Measurements from ENCODE around the gene IFNA16.
A peak's percentile ranks its signal among the peaks of the same experiment; 100 is the strongest.
"Not testable (repeated sequence)": the region's sequence is repeated elsewhere in the genome, so short reads cannot be mapped to it uniquely, and the experiment has no call there.

Gene IFNA16

DNA sequence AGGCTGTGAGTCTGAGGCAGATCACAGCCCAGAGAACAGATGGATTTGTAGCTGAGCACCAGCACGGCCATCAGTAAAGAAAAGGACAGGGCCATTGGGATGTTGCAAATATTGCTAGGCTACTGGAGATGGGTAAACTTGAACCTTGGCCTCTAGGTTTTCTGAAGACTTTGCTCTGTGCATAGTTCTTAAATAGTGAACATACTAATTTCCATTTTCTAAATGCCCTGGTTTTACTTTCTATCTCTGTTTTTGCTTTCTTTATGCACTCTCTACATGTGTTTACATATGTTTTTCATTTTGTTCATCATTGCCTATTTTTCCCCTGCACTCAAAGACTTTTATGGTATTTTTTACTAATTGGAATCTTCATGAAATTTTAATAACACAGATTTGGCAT is at the start of gene IFNA16:
IFNA16 (minus strand) TSS at position 101 of the 400 bp plus-strand sequence; CDS start at position 95, 6 bp downstream.
- not testable (repeated sequence) for DNase-seq

DNA sequence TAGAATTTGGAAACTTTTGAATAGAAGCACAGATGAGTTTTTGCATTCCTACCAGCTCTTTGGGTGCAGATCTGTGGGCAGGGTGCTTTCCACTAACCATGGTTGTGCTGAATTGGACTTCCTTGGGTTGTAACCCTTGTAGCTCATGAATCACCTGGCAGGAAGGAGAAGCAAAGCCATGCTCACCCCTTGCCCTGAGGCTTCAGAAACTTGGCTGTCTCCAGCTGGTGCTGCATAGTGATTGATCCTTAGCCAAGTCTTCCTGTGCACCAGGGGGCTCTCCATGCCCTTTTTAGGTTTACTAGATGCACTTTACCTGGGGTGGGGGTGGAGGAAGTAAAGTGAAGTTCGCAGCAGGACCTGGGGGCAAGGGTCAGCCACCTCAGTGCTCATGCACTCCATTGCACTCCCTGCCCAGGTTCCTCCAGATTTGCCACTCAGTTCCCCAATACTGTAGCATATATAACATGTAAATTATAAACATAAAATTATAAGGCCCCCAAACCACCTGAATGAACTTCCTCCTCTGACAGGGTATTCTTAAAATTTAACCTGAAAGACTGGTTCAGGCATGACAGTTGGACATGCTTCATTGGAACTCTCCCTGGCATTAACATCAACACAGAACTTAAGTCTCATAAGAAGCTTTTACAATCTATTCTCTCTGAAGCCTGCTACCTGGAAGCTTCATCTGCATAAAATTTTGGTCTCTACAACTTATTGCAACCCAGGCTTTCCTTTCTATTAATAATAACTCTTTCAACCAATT is 48.5 kb upstream of the IFNA16 start:
- no peak for DNase-seq

DNA sequence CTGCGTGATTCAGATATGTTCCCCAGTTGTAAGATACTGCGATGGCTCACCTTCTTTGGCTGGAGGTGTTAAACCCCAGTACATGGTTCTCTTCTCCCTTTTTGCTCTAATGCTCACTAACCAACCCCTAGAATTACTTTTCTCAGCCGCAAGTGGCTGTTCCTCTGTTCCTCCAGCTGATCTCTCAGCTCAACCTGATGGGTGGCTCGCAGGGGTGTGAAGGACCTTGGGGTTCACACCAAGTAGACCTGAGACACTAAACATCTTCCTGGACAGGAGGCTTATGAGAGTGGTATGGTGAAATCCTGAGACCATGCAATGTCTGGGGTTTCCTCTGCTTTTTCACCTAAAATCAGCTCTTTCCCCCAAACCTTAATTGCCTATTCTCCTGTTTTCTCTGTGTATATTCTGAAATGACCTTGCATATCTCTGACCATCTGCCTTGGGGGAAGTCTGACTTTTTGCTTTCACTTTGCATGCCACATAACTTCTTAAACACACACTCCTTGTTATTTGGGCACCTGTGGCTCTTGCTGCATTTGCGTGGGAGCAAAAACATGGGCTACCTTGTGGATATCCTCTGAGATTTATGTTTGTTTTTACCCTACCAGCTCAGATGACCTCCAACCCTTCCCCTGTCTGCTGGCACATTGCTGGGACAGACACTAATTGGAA is 38.6 kb upstream of the IFNA16 start:
- peak; percentile 72 for DNase-seq

DNA sequence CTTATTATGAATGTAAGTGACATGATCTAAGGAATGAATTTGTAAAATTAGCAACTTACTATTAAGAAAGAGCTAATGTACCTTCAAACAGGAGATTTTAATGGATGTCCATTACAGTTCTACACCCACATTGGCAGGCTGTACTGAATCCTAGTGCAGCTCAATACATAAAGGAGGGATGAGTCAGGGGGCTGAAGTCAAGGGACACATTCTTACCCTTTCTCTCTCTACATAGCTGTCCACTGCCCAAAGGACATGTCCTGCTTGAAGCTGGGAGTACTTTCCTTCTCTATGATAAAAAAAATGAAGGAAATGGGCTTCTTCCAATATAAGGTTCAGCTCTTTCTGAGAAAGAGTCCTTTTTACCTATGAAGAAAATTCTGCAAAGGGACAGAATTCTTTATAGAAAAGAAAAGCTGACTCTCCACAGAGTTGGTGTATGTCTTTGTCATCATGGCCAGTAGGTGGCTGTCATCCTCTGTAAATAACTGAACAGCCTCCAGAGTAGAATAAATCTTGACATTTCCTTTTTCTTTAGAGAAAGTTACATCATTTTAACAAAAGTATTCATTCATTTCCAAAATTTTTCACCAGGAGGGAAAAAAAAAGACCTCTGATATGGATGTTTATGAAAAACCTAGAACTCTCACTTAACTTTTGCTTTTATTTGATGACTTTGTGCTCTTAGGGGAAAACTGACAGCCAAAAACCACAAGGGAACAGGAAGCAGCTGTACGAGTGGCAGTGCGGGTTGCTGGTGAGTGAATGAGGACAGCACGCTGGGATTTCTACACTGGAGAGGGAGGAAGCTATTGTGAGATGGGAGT is 35.8 kb upstream of the IFNA16 start:
- DNase-seq = no peak

DNA sequence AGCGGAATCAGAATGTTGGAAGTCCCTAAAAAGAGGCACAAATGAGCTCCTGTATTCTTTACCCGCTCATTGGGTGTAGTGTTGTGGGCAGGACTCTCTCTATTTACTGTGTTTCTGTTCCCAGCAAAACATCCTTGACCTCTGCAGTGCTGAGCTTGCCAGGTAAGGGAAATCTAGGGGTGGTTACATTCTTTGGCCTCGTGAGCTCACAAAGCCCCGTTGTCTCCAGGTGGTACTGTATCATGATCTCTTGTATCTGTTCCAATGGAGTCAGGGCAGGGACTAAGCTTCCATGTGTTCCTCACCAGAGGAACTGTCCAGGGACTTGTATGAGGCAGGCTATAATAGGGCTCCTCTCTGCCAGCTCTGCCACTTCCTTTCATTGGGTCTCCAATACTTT is 34.5 kb upstream of the IFNA16 start:
- no peak for DNase-seq

DNA sequence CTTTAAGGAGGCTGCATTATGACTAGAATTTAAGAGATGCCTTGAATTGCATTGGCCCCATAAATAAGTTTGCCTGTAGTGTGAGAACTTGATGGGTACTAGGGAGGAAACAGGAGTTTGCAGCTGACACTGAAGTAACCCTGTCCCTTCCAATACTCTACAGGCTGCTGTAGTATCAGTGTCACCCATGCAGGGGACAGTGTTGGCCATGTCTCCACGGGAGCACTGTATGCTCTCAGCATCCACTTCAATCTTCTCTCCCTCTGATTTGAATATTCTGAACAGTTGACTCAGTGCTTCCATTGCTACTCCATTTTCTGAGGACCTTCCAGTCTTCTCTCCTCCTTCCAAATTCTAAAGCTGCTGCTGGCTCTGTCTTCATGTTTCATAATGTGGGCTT is 34.1 kb upstream of the IFNA16 start:
- DNase-seq = no peak

DNA sequence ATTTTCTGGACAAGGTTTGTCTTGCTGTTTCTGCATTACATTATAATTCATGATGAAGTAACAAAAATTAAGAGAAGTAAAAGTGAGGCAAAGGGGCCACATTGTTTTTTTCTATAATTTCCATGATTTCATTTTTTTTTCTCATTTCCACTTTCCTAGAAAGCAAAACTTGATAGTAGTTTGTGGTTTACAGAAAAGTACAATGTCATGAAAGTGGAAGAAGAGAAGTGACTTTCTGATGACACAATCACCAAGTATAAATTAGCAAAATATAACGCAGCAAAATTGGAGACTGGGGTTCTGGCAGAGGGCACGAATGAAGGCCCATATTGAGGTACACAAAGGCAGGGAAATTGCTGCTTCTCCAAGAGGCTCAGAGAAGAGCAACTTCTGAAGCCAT is 27.7 kb upstream of the IFNA16 start:
- no peak for DNase-seq

DNA sequence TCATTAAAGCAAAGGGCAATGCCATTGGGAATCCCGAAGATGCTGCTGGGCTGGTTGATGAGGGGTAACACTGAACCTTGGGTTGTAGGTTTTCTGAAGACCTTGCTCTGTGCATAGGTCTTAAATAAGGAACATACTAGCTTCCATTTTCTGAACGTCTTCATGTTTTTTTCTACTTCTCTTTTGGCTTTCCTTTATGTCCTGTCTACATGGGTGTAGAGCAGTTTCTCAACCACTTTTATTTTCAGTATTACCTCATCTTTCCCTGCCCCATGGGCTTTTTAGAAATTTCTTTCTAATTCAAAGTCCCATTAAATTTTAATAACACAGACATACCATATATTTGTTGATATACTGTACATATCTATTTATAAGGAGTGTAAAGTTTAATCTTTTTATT is 22.8 kb upstream of the IFNA16 start, which contains the start of gene IFNA14:
IFNA14 (minus strand) TSS at position 95 of the 400 bp plus-strand sequence; CDS start at position 25, 70 bp downstream.
- DNase-seq = no peak

DNA sequence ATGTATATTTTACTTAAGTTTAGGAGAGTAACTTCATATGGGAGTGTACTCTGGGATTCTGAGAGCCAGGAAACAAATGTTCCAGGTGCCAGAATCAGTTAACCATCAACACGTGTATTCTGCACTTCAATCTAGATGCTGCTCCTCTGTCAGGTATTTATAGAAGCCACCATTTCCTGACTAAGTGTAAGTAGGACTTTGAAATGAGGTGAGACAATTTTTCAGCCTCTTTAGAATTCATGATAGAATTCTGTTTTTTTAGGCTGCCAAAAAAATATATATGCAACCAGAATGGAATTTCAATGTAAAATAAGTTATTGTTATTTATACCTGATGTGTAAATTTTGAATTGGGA is 19.2 kb upstream of the IFNA16 start:
- DNase-seq = not testable (repeated sequence)

DNA sequence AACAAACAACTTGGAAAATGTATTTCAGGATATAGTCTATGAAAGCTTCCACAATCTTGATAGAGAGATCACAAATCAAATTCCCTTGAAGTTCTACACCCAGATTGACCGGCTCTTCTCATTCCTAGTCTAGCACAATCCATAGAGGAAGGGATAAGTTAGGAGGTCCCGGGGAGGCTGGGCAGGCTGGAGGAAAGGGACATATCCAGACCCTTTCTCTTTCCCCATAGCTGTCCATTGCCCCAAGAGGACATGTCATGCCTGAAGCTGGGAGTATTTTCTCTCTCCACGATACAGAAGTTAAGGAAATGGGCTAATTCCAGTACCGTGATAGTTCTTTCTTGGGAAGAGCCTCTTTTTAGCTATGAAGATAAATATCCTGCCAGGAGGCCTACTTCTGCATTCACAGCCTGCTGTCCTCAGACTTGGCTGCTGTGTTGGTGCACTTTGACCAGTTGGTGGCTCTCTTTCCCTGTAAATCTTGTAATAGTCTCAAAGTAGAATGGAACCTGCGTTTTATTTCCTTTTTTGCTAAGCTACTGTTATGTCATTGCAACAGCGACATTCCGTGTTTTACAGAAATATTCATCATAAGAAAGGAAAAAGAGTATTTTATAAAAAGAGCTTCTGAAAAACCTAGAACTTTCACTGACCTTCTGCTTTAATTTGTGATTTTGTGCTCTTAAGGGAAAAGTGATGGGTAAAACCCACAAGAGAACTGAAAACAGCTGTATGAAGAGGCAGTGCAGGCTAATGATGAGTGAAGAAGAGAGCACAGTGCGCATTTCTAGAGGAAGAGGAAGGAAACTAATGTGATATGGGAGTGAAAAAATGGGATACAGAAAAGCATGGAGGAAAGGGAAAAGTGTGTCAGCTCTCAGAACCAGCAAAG is 18.6 kb upstream of the IFNA16 start:
- peak; percentile 2 for DNase-seq

DNA sequence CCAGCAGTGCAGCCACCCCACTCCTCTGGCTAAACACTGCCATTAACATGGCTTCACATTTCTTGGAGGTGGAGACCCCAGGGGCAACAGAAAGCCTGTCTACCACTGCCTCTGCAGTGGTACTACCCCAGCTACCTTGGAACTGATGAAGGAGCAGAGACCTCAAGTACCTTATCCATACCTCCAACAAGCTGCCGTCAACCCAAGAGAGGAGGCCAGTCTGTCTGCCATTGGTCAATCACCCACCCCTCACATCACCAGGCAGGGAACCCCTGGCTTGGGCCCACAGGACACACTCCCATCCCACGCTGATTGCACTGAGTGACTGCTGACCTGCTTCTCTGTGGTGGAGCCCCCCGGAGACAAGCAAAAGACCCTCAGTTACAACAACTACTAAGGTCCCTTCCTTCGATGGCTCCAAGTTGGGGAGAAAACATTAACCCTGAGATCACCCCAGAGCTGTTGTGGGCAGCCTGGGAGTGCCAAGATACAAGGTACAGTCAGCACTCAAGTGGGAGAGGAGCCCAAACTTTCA is 17.1 kb upstream of the IFNA16 start:
- DNase-seq = no peak

DNA sequence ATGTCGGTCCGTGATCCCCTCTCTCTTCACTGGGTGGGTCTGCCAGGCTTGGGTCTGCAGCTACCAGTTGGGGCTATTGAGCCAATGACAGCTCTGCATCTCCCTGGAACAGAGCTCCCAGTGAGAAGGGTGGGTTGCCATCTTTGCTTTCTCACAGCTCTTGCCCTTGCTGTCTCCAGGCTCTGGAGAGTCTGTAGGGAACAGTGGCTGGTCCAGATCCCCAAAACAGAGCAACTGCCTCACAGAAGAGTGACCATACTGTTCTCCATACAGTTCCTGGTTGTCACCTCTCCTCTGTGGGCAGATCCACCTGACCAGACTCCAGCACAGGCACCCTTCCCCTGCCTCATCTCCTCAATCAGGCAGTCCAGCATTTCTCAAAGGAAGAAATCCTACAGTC is 16.1 kb upstream of the IFNA16 start:
- DNase-seq = no peak

DNA sequence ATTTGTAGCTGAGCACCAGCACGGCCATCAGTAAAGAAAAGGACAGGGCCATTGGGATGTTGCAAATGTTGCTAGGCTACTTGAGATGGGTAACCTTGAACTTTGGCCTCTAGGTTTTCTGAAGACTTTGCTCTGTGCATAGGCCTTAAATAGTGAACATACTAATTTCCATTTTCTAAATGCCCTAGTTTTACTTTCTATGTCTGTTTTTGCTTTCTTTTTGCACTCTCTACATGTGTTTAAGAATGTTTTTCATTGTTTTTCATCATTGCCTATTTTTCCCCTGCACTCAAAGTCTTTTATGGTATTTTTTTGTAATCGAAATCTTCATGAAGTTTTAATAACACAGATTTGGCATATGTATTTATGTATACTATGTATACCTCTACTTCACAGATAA is 11.0 kb upstream of the IFNA16 start, which contains the start of gene IFNA17:
IFNA17 (minus strand) TSS at position 101 of the 400 bp plus-strand sequence; CDS start at position 52, 49 bp downstream.
- DNase-seq = no peak

DNA sequence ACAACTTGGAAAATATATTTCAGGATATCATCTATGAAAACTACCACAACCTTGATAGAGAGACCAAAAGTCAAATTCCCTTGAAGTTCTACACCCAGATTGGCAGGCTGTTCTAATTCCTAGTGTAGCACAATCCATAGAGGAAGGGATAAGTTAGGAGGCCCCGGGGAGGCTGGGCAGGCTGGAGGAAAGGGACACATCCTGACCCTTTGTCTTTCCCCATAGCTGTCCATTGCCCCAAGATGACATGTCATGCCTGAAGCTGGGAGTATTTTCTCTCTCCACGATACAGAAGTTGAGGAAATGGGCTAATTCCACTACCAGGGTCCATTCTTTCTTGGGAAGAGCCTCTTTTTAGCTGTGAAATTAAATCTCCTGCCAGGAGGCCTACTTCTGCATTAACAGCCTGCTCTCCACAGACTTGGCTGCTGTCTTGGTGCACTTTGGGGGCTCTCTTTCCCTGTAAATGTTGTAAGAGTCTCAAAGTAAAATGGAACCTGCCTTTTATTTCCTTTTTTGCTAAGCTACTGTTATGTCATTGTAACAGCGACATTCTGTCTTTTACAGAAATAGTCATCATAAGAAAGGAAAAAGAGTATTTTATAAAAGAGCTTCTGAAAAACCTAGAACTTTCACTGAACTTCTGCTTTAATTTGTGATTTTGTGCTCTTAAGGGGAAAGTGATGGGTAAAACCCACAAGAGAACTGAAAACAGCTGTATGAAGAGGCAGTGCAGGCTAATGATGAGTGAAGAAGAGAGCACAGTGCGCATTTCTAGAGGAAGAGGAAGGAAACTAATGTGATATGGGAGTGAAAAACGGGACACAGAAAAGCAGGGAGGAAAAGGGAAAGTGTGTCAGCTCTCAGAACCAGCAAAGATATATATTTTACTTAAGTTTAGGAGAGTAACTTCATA is 3.4 kb downstream of the IFNA16 start:
- not testable (repeated sequence) for DNase-seq

DNA sequence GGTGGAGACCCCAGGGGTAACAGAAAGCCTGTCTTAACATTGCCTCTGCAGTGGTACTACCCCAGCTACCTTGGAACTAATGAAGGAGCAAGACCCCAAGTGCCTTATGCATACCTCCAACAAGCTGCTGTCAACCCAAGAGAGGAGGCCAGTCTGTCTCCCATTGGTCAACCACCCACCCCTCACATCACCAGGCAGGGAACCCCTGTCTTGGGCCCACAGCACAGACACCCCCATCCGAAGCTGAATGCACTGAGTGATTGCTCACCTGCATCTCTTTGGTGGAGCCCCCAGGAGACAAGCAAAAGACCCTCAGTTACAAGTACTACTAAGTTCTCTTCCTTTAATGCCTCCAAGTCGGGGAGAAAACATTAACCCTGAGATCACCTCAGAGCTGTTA is 5.0 kb downstream of the IFNA16 start:
- DNase-seq = not testable (repeated sequence)

DNA sequence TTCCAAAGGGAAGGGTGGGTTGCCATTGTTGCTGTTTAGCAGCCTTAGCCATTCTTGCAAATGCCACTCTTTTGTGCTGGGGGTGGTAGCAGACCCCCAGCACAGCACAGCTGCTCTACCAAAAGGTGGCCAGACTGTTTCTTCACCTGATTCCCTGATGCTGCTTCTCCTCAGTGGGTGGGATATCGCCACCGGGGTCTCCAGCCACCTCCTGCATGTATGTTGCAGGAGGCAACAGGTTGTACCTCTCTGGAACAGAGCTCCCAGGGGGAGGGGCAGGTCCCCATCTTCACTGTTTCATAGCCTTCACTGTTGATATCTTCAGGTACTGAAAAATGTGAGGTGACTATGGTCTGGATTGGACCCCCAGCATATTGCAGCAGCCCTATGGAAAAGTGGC is 6.3 kb downstream of the IFNA16 start:
- not testable (repeated sequence) for DNase-seq

DNA sequence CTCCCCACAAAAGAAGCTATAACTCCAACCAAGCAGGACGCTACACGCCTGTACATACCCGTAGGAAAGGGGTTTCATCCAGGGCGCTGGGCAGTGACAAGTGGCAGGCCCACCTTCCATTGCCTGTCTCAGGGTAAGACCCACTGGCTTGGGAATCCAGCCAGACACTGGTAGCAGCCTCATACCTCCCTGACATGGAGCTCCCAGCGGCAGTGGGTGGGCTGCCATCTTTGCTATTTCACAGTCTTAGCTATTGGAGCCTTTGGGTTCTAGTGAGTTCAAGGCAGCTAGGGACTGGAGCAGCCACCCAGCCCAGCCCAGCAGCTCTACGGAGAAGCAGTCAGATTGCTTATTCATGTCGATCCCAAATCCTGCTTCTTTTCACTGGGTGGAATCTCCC is 6.8 kb downstream of the IFNA16 start:
- no peak for DNase-seq

DNA sequence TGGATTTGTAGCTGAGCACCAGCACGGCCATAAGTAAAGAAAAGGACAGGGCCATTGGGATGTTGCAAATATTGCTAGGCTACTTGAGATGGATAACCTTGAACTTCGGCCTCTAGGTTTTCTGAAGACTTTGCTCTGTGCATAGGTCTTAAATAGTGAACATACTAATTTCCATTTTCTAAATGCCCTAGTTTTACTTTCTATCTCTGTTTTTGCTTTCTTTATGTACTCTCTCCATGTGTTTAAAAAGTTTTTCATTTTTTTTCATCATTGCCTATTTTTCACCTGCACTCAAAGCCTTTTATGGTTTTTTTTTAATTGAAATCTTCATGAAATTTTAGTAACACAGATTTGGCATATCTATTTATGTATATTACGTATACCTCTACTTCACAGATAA is 10.1 kb downstream of the IFNA16 start, which contains the start of gene IFNA10:
IFNA10 (minus strand) TSS at position 101 of the 400 bp plus-strand sequence; CDS start at position 55, 46 bp downstream.
- DNase-seq = not testable (repeated sequence)

DNA sequence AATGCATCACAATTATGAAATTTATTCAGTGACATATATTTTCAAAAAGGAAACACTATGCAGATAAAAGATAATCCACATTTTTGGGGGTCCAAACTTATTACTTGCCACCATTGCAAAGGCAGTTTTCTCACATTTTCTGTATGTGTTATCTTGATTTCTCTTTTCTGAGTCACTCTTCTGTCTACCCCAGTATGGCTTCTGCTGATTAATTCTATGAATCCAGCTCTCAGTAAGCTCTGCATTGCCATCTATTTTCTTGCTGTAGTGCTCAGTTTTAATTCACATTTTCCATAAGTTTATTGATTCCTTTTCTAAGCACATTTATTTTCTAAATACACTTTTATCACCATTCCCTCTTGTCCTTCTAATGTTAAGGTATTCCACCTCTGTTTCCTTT is 11.9 kb downstream of the IFNA16 start:
- no peak for DNase-seq

DNA sequence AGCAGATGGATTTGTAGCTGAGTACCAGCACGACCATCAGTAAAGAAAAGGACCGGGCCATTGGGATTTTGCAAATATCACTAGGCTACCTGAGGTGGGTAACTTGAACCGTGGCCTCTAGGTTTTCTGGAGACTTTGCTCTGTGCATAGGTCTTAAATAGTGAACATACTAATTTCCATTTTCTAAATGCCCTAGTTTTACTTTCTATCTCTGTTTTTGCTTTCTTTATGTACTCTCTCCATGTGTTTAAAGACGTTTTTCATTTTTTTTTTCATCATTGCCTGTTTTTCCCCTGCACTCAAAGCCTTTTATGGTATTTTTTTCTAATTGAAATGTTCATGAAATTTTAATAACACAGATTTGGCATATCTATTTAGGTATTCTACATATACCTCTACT is 15.0 kb downstream of the IFNA16 start, which contains the start of gene IFNA7:
IFNA7 (minus strand) TSS at position 101 of the 400 bp plus-strand sequence; CDS start at position 61, 40 bp downstream.
- DNase-seq = not testable (repeated sequence)

Measured in NK-92 treated with Interleukin-12 subunit alpha and Interleukin-12 subunit beta, amount 100 ng/mL, for 24 hours (cell line).